Measurements from ENCODE around the gene ACYP2.
A peak's percentile ranks its signal among the peaks of the same experiment; 100 is the strongest.
"Not testable (repeated sequence)": the region's sequence is repeated elsewhere in the genome, so short reads cannot be mapped to it uniquely, and the experiment has no call there.

Gene ACYP2

GRCh38 chr2:54313147-54313546 is 197.7 kb downstream of the ACYP2 start:
- no peak for DNase-seq (ENCODE audit: extremely low read depth in 1 of 2, low read depth in 1 of 2)

GRCh38 chr2:54317973-54318372 is 202.6 kb downstream of the ACYP2 start:
- no peak for DNase-seq (ENCODE audit: extremely low read depth in 1 of 2, low read depth in 1 of 2)

- DNase-seq (ENCODE audit: extremely low read depth in 1 of 2, low read depth in 1 of 2) = no peak
Observed at GRCh38 chr2:54318821-54319220, 203.4 kb downstream of the ACYP2 start.

DNA sequence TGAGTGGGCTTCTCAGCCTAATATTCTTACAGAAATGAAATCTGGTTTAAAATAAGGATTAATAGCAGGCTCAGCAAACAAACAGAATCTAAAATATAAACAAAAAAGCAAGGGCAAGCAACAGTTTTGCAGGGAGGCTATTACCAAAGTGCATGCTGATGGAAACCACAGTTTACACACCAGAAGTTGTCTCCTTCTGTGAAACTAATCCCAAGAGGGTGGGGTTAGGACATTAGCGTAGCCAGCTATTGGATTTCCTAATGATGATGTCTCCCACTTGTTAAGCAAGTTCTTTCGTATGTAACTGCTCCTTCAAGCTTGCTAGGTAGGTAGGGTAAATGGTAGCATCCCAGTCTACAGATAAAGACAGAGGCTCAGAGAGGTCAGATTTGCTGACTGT is 205.6 kb downstream of the ACYP2 start:
- no peak for DNase-seq (ENCODE audit: extremely low read depth in 1 of 2, low read depth in 1 of 2)

GRCh38 chr2:54324517-54324916 is 209.1 kb downstream of the ACYP2 start:
- DNase-seq (ENCODE audit: extremely low read depth in 1 of 2, low read depth in 1 of 2) = not testable (repeated sequence)

GRCh38 chr2:54325148-54325547 is 209.7 kb downstream of the ACYP2 start:
- DNase-seq (ENCODE audit: extremely low read depth in 1 of 2, low read depth in 1 of 2) = no peak

- DNase-seq (ENCODE audit: extremely low read depth in 1 of 2, low read depth in 1 of 2) = no peak
Observed at GRCh38 chr2:54329482-54330161, 214.2 kb downstream of the ACYP2 start.

- peak; percentile 77 to 89 for DNase-seq (ENCODE audit: extremely low read depth in 1 of 2, low read depth in 1 of 2)
Observed at GRCh38 chr2:54330162-54330925, 214.9 kb downstream of the ACYP2 start.

- DNase-seq (ENCODE audit: extremely low read depth in 1 of 2, low read depth in 1 of 2) = no peak
Observed at GRCh38 chr2:54330926-54331835, 215.8 kb downstream of the ACYP2 start.

DNA sequence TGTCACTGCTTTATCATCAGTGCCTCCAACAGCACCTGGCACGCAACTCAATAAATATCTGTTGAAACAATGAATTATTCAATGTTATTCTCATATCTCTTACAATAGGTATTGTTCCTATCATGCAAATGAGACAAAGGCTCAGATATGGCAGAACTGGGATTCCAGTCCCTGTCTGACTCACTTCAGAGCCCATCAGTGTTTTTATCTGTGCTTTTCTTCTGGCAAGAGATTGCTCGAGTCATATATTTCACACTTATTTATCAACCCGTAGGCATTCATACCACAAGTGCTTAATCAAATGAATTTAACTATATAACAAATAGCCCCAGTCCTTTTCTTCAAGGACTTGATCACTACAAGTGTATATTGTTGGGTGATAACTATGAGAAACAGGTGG is 217.0 kb downstream of the ACYP2 start:
- no peak for DNase-seq (ENCODE audit: extremely low read depth in 1 of 2, low read depth in 1 of 2)

GRCh38 chr2:54336136-54336976 is 220.9 kb downstream of the ACYP2 start:
- no peak for DNase-seq (ENCODE audit: extremely low read depth in 1 of 2, low read depth in 1 of 2)

DNA sequence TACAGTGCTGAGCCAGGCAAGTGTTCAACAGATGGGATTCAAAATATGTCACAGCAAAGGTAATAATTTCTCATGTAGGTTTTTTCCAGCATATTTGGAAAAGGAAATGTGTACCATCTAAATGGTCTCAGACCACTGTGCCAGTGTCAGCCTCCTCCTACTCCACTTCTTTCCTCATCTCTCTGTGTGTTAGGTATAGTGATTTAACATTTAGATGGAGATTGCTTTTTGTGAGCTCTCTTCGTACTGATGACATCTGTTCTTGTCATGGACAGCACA is 221.5 kb downstream of the ACYP2 start:
- no peak for DNase-seq (ENCODE audit: extremely low read depth in 1 of 2, low read depth in 1 of 2)

DNA sequence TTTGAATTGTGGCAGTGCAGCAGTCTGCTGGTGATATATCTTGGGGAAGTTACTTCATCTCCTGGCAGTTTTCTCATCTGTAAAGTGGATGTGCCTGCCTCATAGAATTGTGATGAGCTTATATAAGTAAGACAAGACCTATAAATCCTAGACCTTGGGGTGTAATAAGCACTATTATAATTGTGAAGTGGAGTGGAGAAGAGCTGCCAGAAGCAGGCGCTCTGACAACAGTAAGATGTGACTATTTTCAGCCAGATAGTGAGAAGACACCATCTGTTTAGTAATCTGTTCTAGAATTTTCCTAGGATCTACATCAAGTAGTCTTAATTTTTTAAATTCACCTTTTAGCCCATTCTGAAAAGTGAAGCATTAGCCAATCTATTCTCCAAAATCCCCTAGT is 226.2 kb downstream of the ACYP2 start:
- DNase-seq (ENCODE audit: extremely low read depth in 1 of 2, low read depth in 1 of 2) = no peak

GRCh38 chr2:54342603-54343002 is 227.2 kb downstream of the ACYP2 start:
- no peak for DNase-seq (ENCODE audit: extremely low read depth in 1 of 2, low read depth in 1 of 2)

DNA sequence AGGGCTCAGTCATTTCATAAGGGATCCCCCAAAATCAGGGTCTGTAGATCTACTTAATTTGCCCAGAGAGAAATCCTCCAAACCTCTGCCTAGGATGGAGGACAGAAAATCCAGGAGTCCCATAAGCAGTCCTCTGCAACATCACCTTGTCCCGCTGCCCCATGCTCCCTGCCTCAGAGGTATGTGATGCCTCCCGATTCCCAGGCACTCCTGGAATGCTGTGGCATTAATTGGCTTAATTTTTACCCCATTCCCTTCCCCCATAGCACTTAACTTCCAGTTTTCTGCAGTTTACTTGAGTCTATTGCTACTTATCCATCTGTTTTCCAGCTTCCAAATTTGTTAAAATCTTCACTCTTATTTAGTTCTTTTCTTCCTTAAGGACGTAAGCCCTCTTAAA is 232.2 kb downstream of the ACYP2 start:
- DNase-seq (ENCODE audit: extremely low read depth in 1 of 2, low read depth in 1 of 2) = no peak

DNA sequence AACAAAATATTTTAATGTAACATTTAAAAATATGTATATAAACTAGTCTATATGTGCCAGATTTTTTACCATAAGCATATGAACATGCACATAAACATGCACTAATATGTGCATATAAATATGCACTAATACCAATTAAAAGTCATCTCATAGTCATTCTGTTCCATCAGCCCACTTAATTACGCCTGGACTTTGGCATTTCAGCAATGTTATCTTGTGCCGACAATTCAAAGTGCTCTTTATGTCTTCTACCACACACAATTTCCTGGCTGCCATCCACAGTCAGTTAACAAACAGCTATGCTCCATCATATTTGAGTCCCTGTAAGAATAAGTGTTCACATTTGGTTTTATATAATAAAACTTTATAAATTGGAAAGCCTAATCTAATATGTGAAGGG is 233.2 kb downstream of the ACYP2 start:
- no peak for DNase-seq (ENCODE audit: extremely low read depth in 1 of 2, low read depth in 1 of 2)

DNA sequence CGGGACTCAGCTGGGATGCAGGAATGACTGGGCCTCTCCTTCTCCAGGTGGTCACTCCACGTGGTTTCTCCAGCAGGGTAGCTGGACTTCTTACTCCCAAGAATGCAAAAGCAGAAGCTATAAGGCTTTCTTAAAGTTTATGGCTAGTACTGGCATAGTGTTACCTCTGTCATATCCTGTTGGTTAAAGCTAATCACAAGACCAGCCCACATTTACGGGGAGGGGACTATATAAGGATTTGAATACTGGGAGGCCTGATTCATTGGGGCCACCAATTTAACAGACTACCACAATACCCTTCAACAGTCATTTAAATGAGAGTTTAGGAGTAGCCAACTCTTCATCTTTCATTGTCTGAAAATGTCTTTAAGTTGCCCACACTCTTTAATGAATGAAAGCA is 235.0 kb downstream of the ACYP2 start:
- no peak for DNase-seq (ENCODE audit: extremely low read depth in 1 of 2, low read depth in 1 of 2)

- DNase-seq (ENCODE audit: extremely low read depth in 1 of 2, low read depth in 1 of 2) = no peak
Observed at GRCh38 chr2:54353216-54353615, 237.8 kb downstream of the ACYP2 start.

Data from stimulated activated CD8-positive, alpha-beta memory T cell treated with anti-CD3 and anti-CD28 coated beads, Interleukin-7, amount 100 ng/mL, for 48 hours (primary cell).